AG10803 (cell line): ENCODE measurements around the gene MANEAL.

Source experiments
- DNase-seq: peaks from one replicate; pipeline ENCODE4 v3.0.0; 2010; ENCODE audit warnings: low read depth
- H3K4me3 ChIP-seq: 2 replicates; pipeline ENCODE4 v1.5.1; 2011; ENCODE audit warnings: mild to moderate bottlenecking, low read length, control low read depth
- CTCF ChIP-seq: conservative IDR thresholded peaks from 2 replicates; pipeline ENCODE4 v1.5.1; 2011; ENCODE audit warnings: mild to moderate bottlenecking, low read length, control low read depth, inconsistent platforms

Gene MANEAL

GRCh38 chr1:37755290-37755689, 38.4 kb upstream of the MANEAL start:
- TF ChIP-seq CTCF: no peak
- no peak overlapping the region for H3K4me3 ChIP-seq
- no peak for DNase-seq

GRCh38 chr1:37755951-37756560, 37.6 kb upstream of the MANEAL start:
- no peak overlapping the region for H3K4me3 ChIP-seq
- no peak for TF ChIP-seq CTCF
- no peak for DNase-seq

GRCh38 chr1:37759451-37759850, 34.2 kb upstream of the MANEAL start:
- no peak for DNase-seq
- no peak for TF ChIP-seq CTCF
- H3K4me3 ChIP-seq: no peak overlapping the region

- no peak for DNase-seq
- TF ChIP-seq CTCF: no peak
- H3K4me3 ChIP-seq: no peak overlapping the region
Measured at GRCh38 chr1:37761416-37762095, 32.1 kb upstream of the MANEAL start.

- no peak overlapping the region for H3K4me3 ChIP-seq
- DNase-seq: no peak
- no peak for TF ChIP-seq CTCF
Measured at GRCh38 chr1:37762516-37762915, 31.1 kb upstream of the MANEAL start.

- DNase-seq: no peak
- no peak for TF ChIP-seq CTCF
Measured at GRCh38 chr1:37763791-37764413, 29.7 kb upstream of the MANEAL start.

GRCh38 chr1:37764414-37764825, 29.2 kb upstream of the MANEAL start:
- DNase-seq: peak; percentile 11

More at GRCh38 chr1:37763791-37764413, 29.7 kb upstream of the MANEAL start:
- H3K4me3 ChIP-seq: no peak overlapping the region

More at GRCh38 chr1:37764414-37764825, 29.2 kb upstream of the MANEAL start:
- no peak overlapping the region for H3K4me3 ChIP-seq
- no peak for TF ChIP-seq CTCF
